ENCODE data around the gene RPS6KA3.

GRCh38 chrX:20263474-20263873 lies 3.2 kb downstream of the RPS6KA3 start:
- TF ChIP-seq CTCF (IDR thresholded peaks at IDR 0.05 in 8 of 11, conservative IDR thresholded peaks at IDR 0.05 in 3 of 11): no peak
- no peak for TF ChIP-seq POLR2A (IDR thresholded peaks at IDR 0.05)
- no peak for TF ChIP-seq POLR2AphosphoS5 (IDR thresholded peaks at IDR 0.05)

All from spleen (tissue), 7 donors.